ENCODE results near the gene RPS16. TPM values are rescaled to one million over a fixed set of nuclear protein-coding genes. Genes with fewer than 3 reads are reported as not detected.

The RPS16 gene
- total and polyA plus RNA-seq, 2 of the 13 experiments (the other 11 are each of a cell fraction or from before 2014, with no cell fraction given) = 488 to 2,583 TPM

DNA sequence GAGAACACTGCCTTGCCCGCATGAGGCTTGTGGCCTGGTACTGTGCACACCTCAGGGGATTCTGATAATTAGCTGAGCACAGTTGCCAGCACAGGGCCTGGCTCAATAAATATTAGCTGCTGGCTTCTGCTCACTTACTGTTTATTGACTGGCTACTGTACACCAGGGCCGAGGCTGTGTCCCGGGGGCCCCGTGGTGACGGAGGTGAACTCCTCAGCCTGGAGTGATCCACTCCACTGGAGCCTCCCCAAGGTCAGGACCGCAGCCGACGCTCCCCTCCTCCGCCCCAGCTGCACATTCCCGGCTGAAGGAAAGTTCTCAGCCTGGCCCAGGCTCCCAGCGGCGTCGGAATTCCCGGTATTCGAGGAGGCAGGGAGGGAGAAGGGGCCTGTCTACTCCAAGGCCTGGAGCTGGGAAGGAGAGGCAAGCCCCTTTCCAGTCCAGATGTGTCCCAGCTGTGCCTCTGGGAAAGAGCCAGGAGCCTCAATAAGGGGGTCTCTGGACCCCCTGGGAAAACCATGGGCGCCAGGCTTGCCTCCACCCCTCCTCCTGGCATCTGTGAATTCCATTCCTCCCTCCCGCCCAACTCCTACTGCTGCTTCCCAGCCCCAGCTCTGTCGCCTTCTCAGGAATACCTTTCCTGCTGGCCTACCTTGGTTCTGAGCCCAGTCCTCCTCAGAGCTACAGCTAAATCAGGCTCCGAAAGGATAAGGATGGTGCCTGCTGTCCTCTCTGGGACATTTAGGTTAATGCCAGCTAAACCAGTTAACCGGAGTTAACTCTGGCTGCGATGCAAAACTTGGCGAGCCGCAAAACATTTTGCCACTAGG is 7.3 kb downstream of the RPS16 start:
- H3K9me3 ChIP-seq (ENCODE audit: low read length) = no peaks in the 10 kb centered on the region
- ATAC-seq = peak; percentile 80
- DNase-seq (ENCODE audit: low spot score) = peak; percentile 66
- ChIA-PET POLR2A (interaction anchor here (0.7 to 5.7 kb wide), 13 partner anchors 7 to 52 kb away, joined by 3 to 44 read pairs (median 16); partner anchors contain the start of genes MED29, PAF1, PLEKHG2 and RPS16), CTCF (ENCODE audit: low intra/inter-chr PET ratio, low total read pairs) (no interaction called here)
- H3K4me2 ChIP-seq (ENCODE audit: low read depth, low read length) = peak overlapping the region; percentile 99
- peaks cover 2% of the 10 kb centered on the region for H3K79me2 ChIP-seq (ENCODE audit: insufficient read depth, low read length)
- peaks cover 7% of the 10 kb centered on the region for H4K20me1 ChIP-seq (ENCODE audit: insufficient read depth, low read length)
- peak overlapping the region; percentile 33 to 72 (median 52) for H3K4me3 ChIP-seq (replicated peaks in 1 of 3; ENCODE audit: insufficient read depth in 1 of 3, low read depth in 2 of 3, low read length in 3 of 3)
- H3K27ac ChIP-seq (ENCODE audit: extremely low read length, insufficient read depth, low read length) = peak overlapping the region; percentile 62
- peak; percentile 53 for FAIRE-seq
- in situ Hi-C loops (cut with HindIII; ENCODE audit: extremely low pct_ligation_motif_present, low pct_unique_long_range_greater_than_20kb) (no loop called here), intact Hi-C loops (cut with micrococcal nuclease; ENCODE audit: unreplicated experiment) (no loop called here)
- 6% methylated on average over 15 of the region's 23 CpGs for WGBS (ENCODE audit: low lambda C conversion rate)
- peak overlapping the region; percentile 69 for H2AFZ ChIP-seq (ENCODE audit: low read length)
- H3K4me1 ChIP-seq (ENCODE audit: insufficient read depth, low read length) = peaks cover 52% of the 10 kb centered on the region
- H3K27me3 ChIP-seq (ENCODE audit: control insufficient read depth in 1 of 2, insufficient read depth in 2 of 2, low read length in 2 of 2) = no peaks in the 10 kb centered on the region
- peak overlapping the region; percentile 70 for H3K9ac ChIP-seq (ENCODE audit: insufficient read depth, low read depth, low read length)
- no TSS peak for BruUV-seq (replicated peaks)
- H3K36me3 ChIP-seq (replicated peaks in 1 of 2; ENCODE audit: control insufficient read depth in 1 of 2, insufficient read depth in 2 of 2, low read length in 2 of 2) = peaks cover 6 to 13% of the 10 kb centered on the region in 2 experiments; a peak in 4 of 5 replicates
- no peak for TF ChIP-seq ZFP62 (CRISPR knock-in tag; IDR thresholded peaks at IDR 0.05)
- TF ChIP-seq ZSCAN20 (CRISPR knock-in tag; IDR thresholded peaks at IDR 0.05; ENCODE audit: borderline replicate concordance) = no peak
- TF ChIP-seq ZNF629 (CRISPR knock-in tag; conservative IDR thresholded peaks at IDR 0.05) = no peak
- TF ChIP-seq NFIC (IDR thresholded peaks at IDR 0.05; ENCODE audit: low read length) = no peak
- no peak for TF ChIP-seq DMAP1 (CRISPR knock-in tag; IDR thresholded peaks at IDR 0.05)
- TF ChIP-seq CENPT (CRISPR knock-in tag; IDR thresholded peaks at IDR 0.05; ENCODE audit: low read depth) = no peak
- TF ChIP-seq, protein P1, sequence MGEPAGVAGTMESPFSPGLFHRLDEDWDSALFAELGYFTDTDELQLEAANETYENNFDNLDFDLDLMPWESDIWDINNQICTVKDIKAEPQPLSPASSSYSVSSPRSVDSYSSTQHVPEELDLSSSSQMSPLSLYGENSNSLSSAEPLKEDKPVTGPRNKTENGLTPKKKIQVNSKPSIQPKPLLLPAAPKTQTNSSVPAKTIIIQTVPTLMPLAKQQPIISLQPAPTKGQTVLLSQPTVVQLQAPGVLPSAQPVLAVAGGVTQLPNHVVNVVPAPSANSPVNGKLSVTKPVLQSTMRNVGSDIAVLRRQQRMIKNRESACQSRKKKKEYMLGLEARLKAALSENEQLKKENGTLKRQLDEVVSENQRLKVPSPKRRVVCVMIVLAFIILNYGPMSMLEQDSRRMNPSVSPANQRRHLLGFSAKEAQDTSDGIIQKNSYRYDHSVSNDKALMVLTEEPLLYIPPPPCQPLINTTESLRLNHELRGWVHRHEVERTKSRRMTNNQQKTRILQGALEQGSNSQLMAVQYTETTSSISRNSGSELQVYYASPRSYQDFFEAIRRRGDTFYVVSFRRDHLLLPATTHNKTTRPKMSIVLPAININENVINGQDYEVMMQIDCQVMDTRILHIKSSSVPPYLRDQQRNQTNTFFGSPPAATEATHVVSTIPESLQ (CRISPR knock-in tag; conservative IDR thresholded peaks at IDR 0.05) = no peak
- TF ChIP-seq ZNF260 (CRISPR knock-in tag; IDR thresholded peaks at IDR 0.05; ENCODE audit: borderline replicate concordance, low read depth) = no peak
- TF ChIP-seq ZNF773 (CRISPR knock-in tag; IDR thresholded peaks at IDR 0.05; ENCODE audit: borderline replicate concordance) = no peak
- no peak for TF ChIP-seq ZNF251 (CRISPR knock-in tag; IDR thresholded peaks at IDR 0.05)
- no peak for TF ChIP-seq STAT5B (CRISPR knock-in tag; IDR thresholded peaks at IDR 0.05)
- TF ChIP-seq SATB2 (CRISPR knock-in tag; IDR thresholded peaks at IDR 0.05) = no peak
- TF ChIP-seq ZNF749 (CRISPR knock-in tag; IDR thresholded peaks at IDR 0.05; ENCODE audit: borderline replicate concordance) = no peak
- TF ChIP-seq, protein P2, sequence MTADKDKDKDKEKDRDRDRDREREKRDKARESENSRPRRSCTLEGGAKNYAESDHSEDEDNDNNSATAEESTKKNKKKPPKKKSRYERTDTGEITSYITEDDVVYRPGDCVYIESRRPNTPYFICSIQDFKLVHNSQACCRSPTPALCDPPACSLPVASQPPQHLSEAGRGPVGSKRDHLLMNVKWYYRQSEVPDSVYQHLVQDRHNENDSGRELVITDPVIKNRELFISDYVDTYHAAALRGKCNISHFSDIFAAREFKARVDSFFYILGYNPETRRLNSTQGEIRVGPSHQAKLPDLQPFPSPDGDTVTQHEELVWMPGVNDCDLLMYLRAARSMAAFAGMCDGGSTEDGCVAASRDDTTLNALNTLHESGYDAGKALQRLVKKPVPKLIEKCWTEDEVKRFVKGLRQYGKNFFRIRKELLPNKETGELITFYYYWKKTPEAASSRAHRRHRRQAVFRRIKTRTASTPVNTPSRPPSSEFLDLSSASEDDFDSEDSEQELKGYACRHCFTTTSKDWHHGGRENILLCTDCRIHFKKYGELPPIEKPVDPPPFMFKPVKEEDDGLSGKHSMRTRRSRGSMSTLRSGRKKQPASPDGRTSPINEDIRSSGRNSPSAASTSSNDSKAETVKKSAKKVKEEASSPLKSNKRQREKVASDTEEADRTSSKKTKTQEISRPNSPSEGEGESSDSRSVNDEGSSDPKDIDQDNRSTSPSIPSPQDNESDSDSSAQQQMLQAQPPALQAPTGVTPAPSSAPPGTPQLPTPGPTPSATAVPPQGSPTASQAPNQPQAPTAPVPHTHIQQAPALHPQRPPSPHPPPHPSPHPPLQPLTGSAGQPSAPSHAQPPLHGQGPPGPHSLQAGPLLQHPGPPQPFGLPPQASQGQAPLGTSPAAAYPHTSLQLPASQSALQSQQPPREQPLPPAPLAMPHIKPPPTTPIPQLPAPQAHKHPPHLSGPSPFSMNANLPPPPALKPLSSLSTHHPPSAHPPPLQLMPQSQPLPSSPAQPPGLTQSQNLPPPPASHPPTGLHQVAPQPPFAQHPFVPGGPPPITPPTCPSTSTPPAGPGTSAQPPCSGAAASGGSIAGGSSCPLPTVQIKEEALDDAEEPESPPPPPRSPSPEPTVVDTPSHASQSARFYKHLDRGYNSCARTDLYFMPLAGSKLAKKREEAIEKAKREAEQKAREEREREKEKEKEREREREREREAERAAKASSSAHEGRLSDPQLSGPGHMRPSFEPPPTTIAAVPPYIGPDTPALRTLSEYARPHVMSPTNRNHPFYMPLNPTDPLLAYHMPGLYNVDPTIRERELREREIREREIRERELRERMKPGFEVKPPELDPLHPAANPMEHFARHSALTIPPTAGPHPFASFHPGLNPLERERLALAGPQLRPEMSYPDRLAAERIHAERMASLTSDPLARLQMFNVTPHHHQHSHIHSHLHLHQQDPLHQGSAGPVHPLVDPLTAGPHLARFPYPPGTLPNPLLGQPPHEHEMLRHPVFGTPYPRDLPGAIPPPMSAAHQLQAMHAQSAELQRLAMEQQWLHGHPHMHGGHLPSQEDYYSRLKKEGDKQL (CRISPR knock-in tag; IDR thresholded peaks at IDR 0.05; ENCODE audit: low read depth) = no peak

Data from HepG2 (cell line).